Stimulated activated memory B cell treated with anti-CD40 and anti-IgM and Interleukin-4, amounts not matched to agents 10 μg/mL and 1 μg/mL and 100 μg/mL, for 72 hours (primary cell): Measurements from ENCODE around the gene KCNA10.

Experiments used
- ATAC-seq: fragments of 150-1000 bp; cut with Tn5 transposase; 2 replicates; pipeline ENCODE4 v1.10.0; 2021
- H3K27ac Mint-ChIP-seq: one replicate; pipeline ENCODE4 v1.8.0; 2022; ENCODE audit warnings: mild to moderate bottlenecking, mixed read lengths
- H3K27me3 Mint-ChIP-seq: one replicate; pipeline ENCODE4 v1.8.0; 2022; ENCODE audit warnings: mixed read lengths
- H3K36me3 Mint-ChIP-seq: one replicate; pipeline ENCODE4 v1.8.0; 2022; ENCODE audit warnings: mixed read lengths
- H3K4me1 Mint-ChIP-seq: one replicate; pipeline ENCODE4 v1.8.0; 2022; ENCODE audit warnings: mixed read lengths
- H3K4me3 Mint-ChIP-seq: one replicate; pipeline ENCODE4 v1.8.0; 2022; ENCODE audit warnings: mild to moderate bottlenecking, moderate library complexity, mixed read lengths
- H3K9me3 Mint-ChIP-seq: one replicate; pipeline ENCODE4 v1.8.0; 2022; ENCODE audit warnings: mixed read lengths

KCNA10 gene

GRCh38 chr1:110519125-110519810 is at the start of gene KCNA10:
KCNA10 (minus strand) TSS chr1:110519175; CDS start chr1:110518787, 388 bp downstream.
- H3K9me3 Mint-ChIP-seq: no peaks in the 10 kb centered on the region
- no peak within 1 kb of the TSS for H3K4me3 Mint-ChIP-seq
- no peaks in the 10 kb centered on the region for H3K36me3 Mint-ChIP-seq
- ATAC-seq: no peak
- peaks cover 39% of the 10 kb centered on the region for H3K27me3 Mint-ChIP-seq
- H3K27ac Mint-ChIP-seq: no peak within 1 kb of the TSS
- H3K4me1 Mint-ChIP-seq: peaks cover under 1% of the 10 kb centered on the region

GRCh38 chr1:110566836-110567235 is 47.9 kb upstream of the KCNA10 start:
- Mint-ChIP-seq H3K36me3 (no peaks in the 10 kb centered on the region), H3K27me3 (peaks cover 23% of the 10 kb centered on the region), H3K9me3 (no peaks in the 10 kb centered on the region), H3K4me1 (no peaks in the 10 kb centered on the region), H3K4me3 (no peak overlapping the region), H3K27ac (no peak overlapping the region)
- no peak for ATAC-seq

GRCh38 chr1:110565565-110565964 is 46.6 kb upstream of the KCNA10 start:
- Mint-ChIP-seq H3K36me3 (no peaks in the 10 kb centered on the region), H3K4me3 (no peak overlapping the region), H3K27me3 (peaks cover 12% of the 10 kb centered on the region), H3K27ac (no peak overlapping the region), H3K4me1 (no peaks in the 10 kb centered on the region), H3K9me3 (no peaks in the 10 kb centered on the region)
- ATAC-seq: no peak

GRCh38 chr1:110563089-110563488 is 44.1 kb upstream of the KCNA10 start:
- H3K27me3 Mint-ChIP-seq: peaks cover 24% of the 10 kb centered on the region
- H3K4me3 Mint-ChIP-seq: no peak overlapping the region
- no peak for ATAC-seq
- no peak overlapping the region for H3K27ac Mint-ChIP-seq
- H3K9me3 Mint-ChIP-seq: no peaks in the 10 kb centered on the region
- H3K36me3 Mint-ChIP-seq: no peaks in the 10 kb centered on the region
- H3K4me1 Mint-ChIP-seq: no peaks in the 10 kb centered on the region

- H3K27me3 Mint-ChIP-seq: peaks cover 35% of the 10 kb centered on the region
- no peaks in the 10 kb centered on the region for H3K4me1 Mint-ChIP-seq
Measured at GRCh38 chr1:110561596-110561995, 42.6 kb upstream of the KCNA10 start.

GRCh38 chr1:110559157-110559556 is 40.2 kb upstream of the KCNA10 start:
- no peaks in the 10 kb centered on the region for H3K4me1 Mint-ChIP-seq
- no peaks in the 10 kb centered on the region for H3K36me3 Mint-ChIP-seq
- ATAC-seq: no peak
- peaks cover 45% of the 10 kb centered on the region for H3K27me3 Mint-ChIP-seq
- H3K4me3 Mint-ChIP-seq: no peak overlapping the region
- no peaks in the 10 kb centered on the region for H3K9me3 Mint-ChIP-seq
- H3K27ac Mint-ChIP-seq: no peak overlapping the region

More at GRCh38 chr1:110561596-110561995, 42.6 kb upstream of the KCNA10 start:
- Mint-ChIP-seq H3K4me3 (no peak overlapping the region), H3K9me3 (no peaks in the 10 kb centered on the region), H3K36me3 (no peaks in the 10 kb centered on the region), H3K27ac (no peak overlapping the region)
- ATAC-seq: no peak

GRCh38 chr1:110557481-110557880 is 38.5 kb upstream of the KCNA10 start:
- Mint-ChIP-seq H3K4me1 (no peaks in the 10 kb centered on the region), H3K36me3 (no peaks in the 10 kb centered on the region), H3K27me3 (peaks cover 58% of the 10 kb centered on the region), H3K27ac (no peak overlapping the region), H3K4me3 (no peak overlapping the region), H3K9me3 (no peaks in the 10 kb centered on the region)
- no peak for ATAC-seq

GRCh38 chr1:110556471-110556807 is 37.5 kb upstream of the KCNA10 start:
- Mint-ChIP-seq H3K4me1 (no peaks in the 10 kb centered on the region), H3K9me3 (no peaks in the 10 kb centered on the region)
- ATAC-seq: no peak

GRCh38 chr1:110555807-110556470 is 37.0 kb upstream of the KCNA10 start:
- H3K4me1 Mint-ChIP-seq: no peaks in the 10 kb centered on the region
- no peaks in the 10 kb centered on the region for H3K9me3 Mint-ChIP-seq
- H3K27ac Mint-ChIP-seq: no peak overlapping the region
- ATAC-seq: no peak
- H3K27me3 Mint-ChIP-seq: peaks cover 70% of the 10 kb centered on the region
- H3K36me3 Mint-ChIP-seq: no peaks in the 10 kb centered on the region
- H3K4me3 Mint-ChIP-seq: no peak overlapping the region

More at GRCh38 chr1:110556471-110556807, 37.5 kb upstream of the KCNA10 start:
- Mint-ChIP-seq H3K4me3 (no peak overlapping the region), H3K27ac (no peak overlapping the region), H3K36me3 (no peaks in the 10 kb centered on the region), H3K27me3 (peaks cover 65% of the 10 kb centered on the region)

- no peaks in the 10 kb centered on the region for H3K9me3 Mint-ChIP-seq
- ATAC-seq: peak; percentile 78
Measured at GRCh38 chr1:110554871-110555801, 36.2 kb upstream of the KCNA10 start.

GRCh38 chr1:110551278-110551809 is 32.4 kb upstream of the KCNA10 start:
- peaks cover 59% of the 10 kb centered on the region for H3K27me3 Mint-ChIP-seq
- H3K27ac Mint-ChIP-seq: no peak overlapping the region
- no peak for ATAC-seq
- H3K36me3 Mint-ChIP-seq: no peaks in the 10 kb centered on the region
- H3K4me1 Mint-ChIP-seq: no peaks in the 10 kb centered on the region
- no peak overlapping the region for H3K4me3 Mint-ChIP-seq
- H3K9me3 Mint-ChIP-seq: no peaks in the 10 kb centered on the region

More at GRCh38 chr1:110554871-110555801, 36.2 kb upstream of the KCNA10 start:
- Mint-ChIP-seq H3K36me3 (no peaks in the 10 kb centered on the region), H3K4me1 (no peaks in the 10 kb centered on the region), H3K27me3 (peaks cover 78% of the 10 kb centered on the region), H3K4me3 (peak overlapping the region; percentile 19), H3K27ac (no peak overlapping the region)

- Mint-ChIP-seq H3K27ac (no peak overlapping the region), H3K4me1 (no peaks in the 10 kb centered on the region), H3K9me3 (no peaks in the 10 kb centered on the region), H3K27me3 (peaks cover 61% of the 10 kb centered on the region), H3K36me3 (no peaks in the 10 kb centered on the region), H3K4me3 (no peak overlapping the region)
- no peak for ATAC-seq
Measured at GRCh38 chr1:110549831-110550230, 30.9 kb upstream of the KCNA10 start.

- no peaks in the 10 kb centered on the region for H3K36me3 Mint-ChIP-seq
- H3K9me3 Mint-ChIP-seq: no peaks in the 10 kb centered on the region
- no peak overlapping the region for H3K27ac Mint-ChIP-seq
- no peak overlapping the region for H3K4me3 Mint-ChIP-seq
- ATAC-seq: no peak
- peaks cover 54% of the 10 kb centered on the region for H3K27me3 Mint-ChIP-seq
- H3K4me1 Mint-ChIP-seq: no peaks in the 10 kb centered on the region
Measured at GRCh38 chr1:110548381-110548780, 29.4 kb upstream of the KCNA10 start.

- no peaks in the 10 kb centered on the region for H3K9me3 Mint-ChIP-seq
- no peak for ATAC-seq
- H3K36me3 Mint-ChIP-seq: no peaks in the 10 kb centered on the region
- H3K27ac Mint-ChIP-seq: no peak overlapping the region
- H3K4me3 Mint-ChIP-seq: no peak overlapping the region
- H3K4me1 Mint-ChIP-seq: no peaks in the 10 kb centered on the region
- H3K27me3 Mint-ChIP-seq: peaks cover 43% of the 10 kb centered on the region
Measured at GRCh38 chr1:110547017-110547416, 28.0 kb upstream of the KCNA10 start.

GRCh38 chr1:110545492-110545891 is 26.5 kb upstream of the KCNA10 start:
- H3K27ac Mint-ChIP-seq: no peak overlapping the region
- H3K27me3 Mint-ChIP-seq: peaks cover 29% of the 10 kb centered on the region
- no peaks in the 10 kb centered on the region for H3K36me3 Mint-ChIP-seq
- ATAC-seq: no peak
- no peak overlapping the region for H3K4me3 Mint-ChIP-seq
- no peaks in the 10 kb centered on the region for H3K9me3 Mint-ChIP-seq
- no peaks in the 10 kb centered on the region for H3K4me1 Mint-ChIP-seq
